T-helper 1 cell treated with Interleukin-12 subunit alpha and Interleukin-12 subunit beta and Interleukin-4 antibody, amounts not matched to agents 30 μg/mL and 1 μg/mL, for 36 hours (primary cell): Measurements from ENCODE around the gene AEBP1.
A peak's percentile ranks its signal among the peaks of the same experiment; 100 is the strongest.

Experiments
- H3K27ac Mint-ChIP-seq: one replicate; pipeline ENCODE4 v1.8.0; 2021; ENCODE audit warnings: mild to moderate bottlenecking, mixed read lengths
- H3K27me3 Mint-ChIP-seq: one replicate; pipeline ENCODE4 v1.8.0; 2021; ENCODE audit warnings: low read depth, mixed read lengths
- H3K36me3 Mint-ChIP-seq: one replicate; pipeline ENCODE4 v1.8.0; 2021; ENCODE audit warnings: low read depth, mixed read lengths
- H3K4me1 Mint-ChIP-seq: one replicate; pipeline ENCODE4 v1.8.0; 2021; ENCODE audit warnings: low read depth, mixed read lengths
- H3K4me3 Mint-ChIP-seq: one replicate; pipeline ENCODE4 v1.8.0; 2021; ENCODE audit warnings: mild to moderate bottlenecking, moderate library complexity, mixed read lengths
- H3K9me3 Mint-ChIP-seq: one replicate; pipeline ENCODE4 v1.8.0; 2021; ENCODE audit warnings: mixed read lengths

Gene AEBP1

DNA sequence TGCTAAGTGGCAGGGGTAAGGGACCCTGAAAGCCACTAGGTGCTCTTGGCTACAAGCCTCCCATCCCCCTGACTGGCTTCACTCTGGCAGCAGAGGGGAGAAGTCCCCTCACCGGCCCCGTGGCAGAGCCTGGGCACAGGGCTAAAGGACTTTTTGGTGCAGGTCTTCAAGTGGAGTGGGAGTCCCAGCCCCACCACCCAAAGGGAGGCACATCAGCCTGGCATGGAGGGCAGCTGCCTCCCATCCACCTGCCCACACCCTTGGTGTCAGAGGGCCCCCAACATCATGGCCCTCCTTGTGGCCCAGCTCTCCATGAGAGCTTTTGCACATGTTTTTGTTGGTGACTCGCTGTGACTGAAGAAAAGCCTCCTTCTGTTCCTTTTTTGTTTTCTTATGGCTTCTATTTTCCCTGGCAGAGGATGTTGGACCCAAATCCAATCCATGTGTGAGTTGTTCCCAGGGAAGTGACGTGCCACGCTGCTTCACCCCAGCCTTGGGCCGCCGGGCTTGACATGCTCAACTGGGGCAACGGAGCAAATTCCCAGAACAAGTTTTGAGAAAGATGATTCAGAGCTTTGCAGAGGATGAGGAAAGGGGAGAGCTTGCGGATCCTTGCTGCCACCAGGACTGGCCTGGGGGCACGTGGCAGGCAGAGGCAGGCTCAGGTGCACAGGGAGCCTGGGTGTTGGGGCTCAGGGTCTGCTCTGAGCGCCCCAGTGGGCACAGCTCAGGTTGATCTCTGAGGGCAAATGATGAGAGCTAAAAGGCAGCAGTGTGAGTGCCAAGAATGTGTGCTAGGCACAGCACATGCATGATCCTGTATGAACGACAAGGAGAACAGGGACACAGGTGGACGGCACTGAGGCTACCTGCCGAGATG, 1.9 kb upstream of the AEBP1 start:
- no peaks in the 10 kb centered on the region for H3K36me3 Mint-ChIP-seq
- H3K9me3 Mint-ChIP-seq, result no peaks in the 10 kb centered on the region
- H3K4me1 Mint-ChIP-seq, result peaks cover 14% of the 10 kb centered on the region
- H3K4me3 Mint-ChIP-seq, result no peak overlapping the region
- H3K27ac Mint-ChIP-seq, result no peak overlapping the region
- peaks cover 19% of the 10 kb centered on the region for H3K27me3 Mint-ChIP-seq

DNA sequence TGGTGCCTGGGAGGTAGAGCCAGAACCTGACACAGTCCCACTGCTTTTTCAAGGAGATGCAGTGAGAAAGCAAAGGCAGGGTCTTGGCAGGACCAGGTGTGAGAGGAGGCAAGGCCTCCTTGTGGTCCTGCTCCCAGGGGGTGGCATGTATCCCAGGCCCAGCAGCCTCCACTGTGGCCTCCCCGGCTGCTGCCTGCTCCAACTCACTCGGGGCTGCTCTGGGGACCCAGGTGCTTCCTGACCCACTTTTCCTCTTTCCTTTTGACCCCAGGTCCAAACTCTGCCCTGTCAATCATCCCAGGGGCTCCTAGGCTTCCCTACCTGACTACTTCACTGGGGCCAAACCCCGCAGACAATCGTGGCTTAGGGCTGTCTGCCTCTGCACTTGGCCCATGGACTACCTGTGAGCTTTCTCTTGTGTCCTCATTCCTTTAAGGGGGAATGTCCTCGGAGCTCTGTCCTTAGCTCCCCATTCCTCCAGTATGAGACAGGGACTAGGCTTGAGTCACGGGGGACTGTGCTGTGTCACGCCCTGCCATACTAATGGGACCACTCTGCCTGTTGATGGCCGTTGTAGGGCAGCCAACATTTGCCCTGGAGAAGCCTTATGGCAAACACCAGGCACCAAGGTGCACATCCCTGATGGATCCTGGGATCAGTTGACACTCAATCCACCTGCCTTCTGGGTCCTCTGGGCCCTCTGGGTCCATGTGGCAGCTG, 1.1 kb upstream of the AEBP1 start:
- peak overlapping the region; percentile 49 for H3K4me3 Mint-ChIP-seq
- H3K4me1 Mint-ChIP-seq, result peaks cover 7% of the 10 kb centered on the region
- H3K9me3 Mint-ChIP-seq, result no peaks in the 10 kb centered on the region
- no peak overlapping the region for H3K27ac Mint-ChIP-seq
- H3K27me3 Mint-ChIP-seq, result peaks cover 19% of the 10 kb centered on the region
- H3K36me3 Mint-ChIP-seq, result no peaks in the 10 kb centered on the region

DNA sequence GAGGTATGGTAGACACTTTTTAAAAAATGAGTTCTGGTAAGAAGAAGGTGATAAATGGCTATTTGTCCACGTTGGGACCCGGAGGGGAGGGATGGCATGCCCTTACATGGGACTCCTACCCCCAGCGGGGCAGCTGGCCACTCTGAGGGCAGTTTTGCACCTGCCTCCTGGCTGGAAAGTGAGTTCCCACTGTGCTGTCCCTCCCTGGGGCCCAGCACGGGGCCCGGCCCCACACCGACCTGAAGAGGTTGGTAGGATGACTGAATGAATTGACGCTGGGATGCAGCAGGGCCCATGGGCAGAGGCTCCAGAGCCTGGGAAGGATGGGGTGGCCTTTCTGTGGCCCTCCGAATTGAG, 601 bp upstream of the AEBP1 start:
- H3K27me3 Mint-ChIP-seq, result peaks cover 19% of the 10 kb centered on the region
- H3K4me3 Mint-ChIP-seq, result peak overlapping the region; percentile 49
- no peaks in the 10 kb centered on the region for H3K9me3 Mint-ChIP-seq
- H3K27ac Mint-ChIP-seq, result no peak overlapping the region
- H3K4me1 Mint-ChIP-seq, result peaks cover 4% of the 10 kb centered on the region
- H3K36me3 Mint-ChIP-seq, result no peaks in the 10 kb centered on the region

DNA sequence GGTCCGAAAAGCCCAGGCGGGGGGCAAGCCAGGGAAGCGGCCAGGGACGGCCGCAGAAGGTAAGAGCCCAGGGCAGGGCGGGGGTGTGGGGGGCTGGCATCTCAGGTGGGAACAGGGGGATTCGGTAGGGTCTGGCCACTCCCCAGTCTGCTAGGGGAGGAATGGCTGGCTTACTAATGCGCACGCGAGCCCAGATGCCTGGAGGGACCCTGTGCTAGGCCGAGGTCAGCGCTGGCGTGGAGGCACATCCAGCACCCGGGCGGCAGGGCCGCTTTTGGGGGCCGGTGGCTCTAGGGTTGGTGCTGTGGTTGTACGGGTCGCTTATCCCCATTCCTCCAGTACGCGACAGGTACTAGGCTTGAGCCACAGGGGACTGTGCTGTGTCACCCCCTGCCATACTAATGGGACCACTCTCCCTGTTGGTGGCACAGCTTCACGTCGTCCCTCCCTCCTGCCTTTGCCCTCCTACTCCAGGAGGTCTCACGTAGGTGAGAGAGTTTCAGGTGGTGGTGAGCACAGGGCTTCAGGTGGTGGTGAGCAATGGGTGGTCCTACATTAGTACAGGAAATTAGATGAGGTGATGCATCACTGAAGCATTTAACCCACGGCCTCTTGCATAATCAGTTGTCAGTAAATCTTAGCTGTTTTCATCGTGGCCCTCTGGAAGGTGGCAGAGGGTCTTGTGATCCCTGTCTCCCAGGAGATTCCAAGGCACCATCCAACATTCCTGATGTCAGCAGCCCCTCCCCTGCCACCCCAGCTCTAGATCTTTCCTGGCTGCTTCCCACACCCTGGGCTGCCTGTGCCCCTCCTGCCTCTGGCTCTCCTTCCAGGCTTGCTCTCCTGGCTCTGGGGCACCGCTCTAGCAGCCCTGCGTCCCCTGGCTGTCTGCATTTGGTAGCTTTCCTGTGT, 971 bp downstream of the AEBP1 start:
- H3K27me3 Mint-ChIP-seq, result peaks cover 19% of the 10 kb centered on the region
- H3K27ac Mint-ChIP-seq, result no peak overlapping the region
- peaks cover 4% of the 10 kb centered on the region for H3K4me1 Mint-ChIP-seq
- no peaks in the 10 kb centered on the region for H3K9me3 Mint-ChIP-seq
- H3K4me3 Mint-ChIP-seq, result peak overlapping the region; percentile 49
- H3K36me3 Mint-ChIP-seq, result no peaks in the 10 kb centered on the region

DNA sequence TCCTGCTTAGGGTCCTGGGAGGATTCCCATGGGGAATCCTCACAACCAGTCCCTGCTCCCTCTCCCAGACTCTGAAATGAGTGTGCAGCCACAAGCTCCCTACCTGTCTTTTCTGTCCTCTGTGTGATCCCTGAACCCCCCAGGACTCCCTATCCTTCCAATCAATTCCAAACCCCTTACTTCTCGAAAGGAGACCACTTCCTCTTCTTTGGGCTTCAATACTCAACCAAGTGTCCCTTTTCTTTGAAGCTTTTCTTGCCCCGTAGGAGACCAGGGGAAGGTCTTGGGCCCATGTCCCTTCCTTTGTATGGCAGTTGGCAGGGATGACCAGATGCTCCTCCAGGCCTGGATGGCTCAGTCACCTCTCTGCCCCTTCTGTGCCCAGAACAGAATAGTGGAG, 1.7 kb downstream of the AEBP1 start:
- Mint-ChIP-seq H3K36me3 (no peaks in the 10 kb centered on the region), H3K9me3 (no peaks in the 10 kb centered on the region), H3K4me1 (peaks cover 4% of the 10 kb centered on the region), H3K27me3 (peaks cover 19% of the 10 kb centered on the region), H3K4me3 (peak overlapping the region; percentile 27), H3K27ac (no peak overlapping the region)

DNA sequence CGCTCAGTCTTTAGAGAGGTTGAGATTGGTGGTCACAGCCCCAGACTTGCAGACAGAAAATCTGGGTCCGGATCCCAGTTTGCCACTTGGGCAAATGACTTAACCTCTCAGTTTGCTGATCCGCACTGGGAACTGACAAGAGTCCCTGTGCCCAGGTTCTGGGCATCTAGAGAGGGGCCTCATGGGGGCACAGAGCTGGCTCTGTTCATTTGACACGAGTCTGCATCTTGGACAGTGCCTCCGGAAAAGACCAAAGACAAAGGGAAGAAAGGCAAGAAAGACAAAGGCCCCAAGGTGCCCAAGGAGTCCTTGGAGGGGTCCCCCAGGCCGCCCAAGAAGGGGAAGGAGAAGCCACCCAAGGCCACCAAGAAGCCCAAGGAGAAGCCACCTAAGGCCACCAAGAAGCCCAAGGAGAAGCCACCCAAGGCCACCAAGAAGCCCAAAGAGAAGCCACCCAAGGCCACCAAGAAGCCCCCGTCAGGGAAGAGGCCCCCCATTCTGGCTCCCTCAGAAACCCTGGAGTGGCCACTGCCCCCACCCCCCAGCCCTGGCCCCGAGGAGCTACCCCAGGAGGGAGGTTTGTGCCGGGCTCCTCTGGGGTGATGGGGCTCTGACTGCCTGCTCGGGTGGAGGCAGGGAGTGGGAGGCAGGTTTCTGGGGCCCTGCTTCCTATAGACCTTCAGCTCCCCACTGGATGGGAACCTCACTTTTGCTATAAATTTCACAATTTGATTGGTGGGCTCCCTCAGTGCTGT, 2.3 kb downstream of the AEBP1 start:
- H3K4me3 Mint-ChIP-seq, result no peak overlapping the region
- H3K9me3 Mint-ChIP-seq, result no peaks in the 10 kb centered on the region
- no peak overlapping the region for H3K27ac Mint-ChIP-seq
- peaks cover 4% of the 10 kb centered on the region for H3K4me1 Mint-ChIP-seq
- H3K27me3 Mint-ChIP-seq, result peaks cover 19% of the 10 kb centered on the region
- H3K36me3 Mint-ChIP-seq, result no peaks in the 10 kb centered on the region

DNA sequence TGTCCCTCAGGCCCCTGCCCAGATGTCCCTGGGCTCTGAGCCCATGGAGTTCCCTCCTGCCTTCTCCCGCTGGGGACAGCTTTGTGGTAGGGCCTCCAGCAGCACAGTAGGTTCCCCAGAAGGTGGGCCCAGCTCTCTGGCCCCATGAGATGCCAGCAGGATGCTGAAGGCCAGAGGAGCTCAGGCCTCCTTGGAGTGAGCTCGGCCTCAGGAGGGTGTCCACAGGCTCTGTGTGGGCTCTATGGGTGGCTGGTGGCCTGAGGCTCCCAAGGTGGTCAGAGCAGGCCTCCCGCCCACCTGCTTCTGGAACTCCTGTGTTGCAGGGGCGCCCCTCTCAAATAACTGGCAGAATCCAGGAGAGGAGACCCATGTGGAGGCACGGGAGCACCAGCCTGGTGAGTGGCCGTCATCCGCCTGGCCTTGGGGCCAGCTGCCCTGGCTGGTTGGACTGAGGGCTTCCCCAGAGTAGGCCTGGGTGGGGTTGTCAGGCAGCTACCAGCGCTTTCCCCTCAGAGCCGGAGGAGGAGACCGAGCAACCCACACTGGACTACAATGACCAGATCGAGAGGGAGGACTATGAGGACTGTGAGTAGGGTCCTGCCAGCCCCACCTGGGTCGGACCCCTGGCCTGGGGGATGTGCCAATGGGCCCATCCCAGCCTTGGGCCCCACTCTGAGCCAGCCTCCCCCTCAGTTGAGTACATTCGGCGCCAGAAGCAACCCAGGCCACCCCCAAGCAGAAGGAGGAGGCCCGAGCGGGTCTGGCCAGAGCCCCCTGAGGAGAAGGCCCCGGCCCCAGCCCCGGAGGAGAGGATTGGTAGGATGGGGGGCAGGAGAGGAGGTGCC, 3.2 kb downstream of the AEBP1 start:
- H3K27ac Mint-ChIP-seq, result no peak overlapping the region

DNA sequence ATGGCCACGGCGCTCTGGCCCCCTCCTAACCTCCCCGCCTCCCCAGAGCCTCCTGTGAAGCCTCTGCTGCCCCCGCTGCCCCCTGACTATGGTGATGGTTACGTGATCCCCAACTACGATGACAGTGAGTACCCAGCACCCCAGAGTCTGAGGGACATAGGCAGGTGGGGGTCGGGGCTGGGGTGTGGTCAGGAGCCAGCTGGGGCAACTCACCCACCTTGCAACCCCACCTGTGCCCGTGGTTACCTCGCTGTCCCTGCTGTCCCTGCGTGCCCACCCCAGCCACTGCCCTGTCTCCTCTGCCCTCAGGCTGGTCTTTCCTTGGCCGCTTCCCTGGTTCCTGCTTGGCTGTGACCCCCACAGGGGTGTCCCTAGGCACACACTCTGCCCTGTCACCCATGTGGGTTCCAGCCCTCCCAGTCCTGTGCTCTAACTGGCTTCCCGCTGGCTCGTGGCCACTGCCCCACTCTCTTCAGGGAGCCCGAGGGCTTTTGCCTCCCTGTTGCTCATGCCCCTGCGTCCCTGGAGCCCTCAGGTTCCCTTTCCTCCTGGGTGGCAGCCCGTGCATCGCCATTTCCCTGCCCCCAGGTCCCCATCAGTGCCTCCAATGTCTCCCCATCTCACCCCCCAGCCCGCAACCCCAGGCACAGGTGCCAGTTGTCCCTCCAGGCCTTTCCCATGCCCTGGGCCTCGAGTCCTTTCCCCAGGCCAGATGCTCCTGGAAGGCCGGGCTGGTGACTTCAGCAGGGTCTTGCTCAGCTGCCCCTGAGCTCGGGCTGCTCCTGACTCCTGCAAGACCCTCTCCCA, 4.0 kb downstream of the AEBP1 start:
- no peaks in the 10 kb centered on the region for H3K36me3 Mint-ChIP-seq

More for the DNA sequence above, 3.2 kb downstream of the AEBP1 start:
- Mint-ChIP-seq H3K4me1 (peaks cover 4% of the 10 kb centered on the region), H3K9me3 (no peaks in the 10 kb centered on the region), H3K27me3 (peaks cover 19% of the 10 kb centered on the region), H3K4me3 (no peak overlapping the region), H3K36me3 (no peaks in the 10 kb centered on the region)

DNA sequence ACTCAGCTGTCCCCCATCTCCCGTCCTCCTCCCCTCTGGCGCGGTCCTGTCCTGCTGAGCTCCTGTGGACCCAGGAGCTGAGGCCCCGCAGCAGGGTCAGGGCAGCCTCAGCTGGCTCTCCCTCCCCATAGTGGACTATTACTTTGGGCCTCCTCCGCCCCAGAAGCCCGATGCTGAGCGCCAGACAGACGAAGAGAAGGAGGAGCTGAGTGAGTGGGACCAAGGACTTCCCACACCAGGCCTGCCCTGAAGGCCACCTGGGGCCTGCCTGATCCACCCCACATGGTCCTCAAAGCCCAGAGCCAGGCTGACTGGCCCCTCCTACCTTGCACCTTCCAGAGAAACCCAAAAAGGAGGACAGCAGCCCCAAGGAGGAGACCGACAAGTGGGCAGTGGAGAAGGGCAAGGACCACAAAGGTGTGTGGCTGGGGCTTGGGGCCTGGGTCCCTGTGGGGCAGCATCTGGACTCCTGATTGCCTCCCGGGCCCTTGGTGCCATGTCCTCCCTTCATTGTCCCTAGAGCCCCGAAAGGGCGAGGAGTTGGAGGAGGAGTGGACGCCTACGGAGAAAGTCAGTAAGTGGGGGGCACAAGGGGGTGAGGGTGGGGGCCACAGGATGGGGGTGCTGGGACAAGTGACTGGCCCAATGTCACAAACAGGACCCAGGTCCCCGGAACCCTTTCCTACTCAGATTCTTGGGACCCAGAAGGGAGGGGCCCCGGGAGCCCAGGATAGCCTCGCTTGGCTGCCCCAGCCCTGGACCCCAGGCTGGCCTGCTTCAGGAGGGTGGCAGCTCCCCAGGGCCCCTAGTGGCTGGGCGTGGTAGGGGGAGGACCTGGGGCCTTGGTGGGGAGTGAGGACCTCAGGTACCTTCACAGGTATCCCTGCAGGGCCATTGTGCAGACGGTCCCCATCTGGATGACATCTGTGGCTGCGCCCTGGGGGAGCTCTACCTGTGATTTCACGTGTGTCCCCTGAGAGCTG, 4.9 kb downstream of the AEBP1 start:
- H3K4me1 Mint-ChIP-seq, result peaks cover 2% of the 10 kb centered on the region
- no peak overlapping the region for H3K4me3 Mint-ChIP-seq
- peaks cover 1% of the 10 kb centered on the region for H3K36me3 Mint-ChIP-seq
- H3K27me3 Mint-ChIP-seq, result peaks cover 12% of the 10 kb centered on the region
- no peak overlapping the region for H3K27ac Mint-ChIP-seq
- no peaks in the 10 kb centered on the region for H3K9me3 Mint-ChIP-seq

More for the DNA sequence above, 4.0 kb downstream of the AEBP1 start:
- peaks cover 4% of the 10 kb centered on the region for H3K4me1 Mint-ChIP-seq
- H3K27me3 Mint-ChIP-seq, result peaks cover 16% of the 10 kb centered on the region
- H3K27ac Mint-ChIP-seq, result no peak overlapping the region
- no peaks in the 10 kb centered on the region for H3K9me3 Mint-ChIP-seq
- H3K4me3 Mint-ChIP-seq, result no peak overlapping the region

DNA sequence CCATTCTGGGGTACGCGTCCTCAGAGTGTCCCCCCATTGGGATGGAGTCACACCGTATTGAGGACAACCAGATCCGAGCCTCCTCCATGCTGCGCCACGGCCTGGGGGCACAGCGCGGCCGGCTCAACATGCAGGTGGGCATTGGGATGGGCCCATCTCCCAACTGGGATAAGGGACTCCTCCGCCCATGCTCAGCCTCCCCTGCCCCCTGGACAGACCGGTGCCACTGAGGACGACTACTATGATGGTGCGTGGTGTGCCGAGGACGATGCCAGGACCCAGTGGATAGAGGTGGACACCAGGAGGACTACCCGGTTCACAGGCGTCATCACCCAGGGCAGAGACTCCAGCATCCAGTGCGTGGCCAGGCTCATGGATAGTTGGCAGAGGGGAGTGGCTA, 5.8 kb downstream of the AEBP1 start:
- Mint-ChIP-seq H3K27me3 (peaks cover 10% of the 10 kb centered on the region), H3K4me3 (no peak overlapping the region), H3K9me3 (no peaks in the 10 kb centered on the region), H3K36me3 (peaks cover 1% of the 10 kb centered on the region), H3K4me1 (peaks cover 2% of the 10 kb centered on the region), H3K27ac (no peak overlapping the region)

DNA sequence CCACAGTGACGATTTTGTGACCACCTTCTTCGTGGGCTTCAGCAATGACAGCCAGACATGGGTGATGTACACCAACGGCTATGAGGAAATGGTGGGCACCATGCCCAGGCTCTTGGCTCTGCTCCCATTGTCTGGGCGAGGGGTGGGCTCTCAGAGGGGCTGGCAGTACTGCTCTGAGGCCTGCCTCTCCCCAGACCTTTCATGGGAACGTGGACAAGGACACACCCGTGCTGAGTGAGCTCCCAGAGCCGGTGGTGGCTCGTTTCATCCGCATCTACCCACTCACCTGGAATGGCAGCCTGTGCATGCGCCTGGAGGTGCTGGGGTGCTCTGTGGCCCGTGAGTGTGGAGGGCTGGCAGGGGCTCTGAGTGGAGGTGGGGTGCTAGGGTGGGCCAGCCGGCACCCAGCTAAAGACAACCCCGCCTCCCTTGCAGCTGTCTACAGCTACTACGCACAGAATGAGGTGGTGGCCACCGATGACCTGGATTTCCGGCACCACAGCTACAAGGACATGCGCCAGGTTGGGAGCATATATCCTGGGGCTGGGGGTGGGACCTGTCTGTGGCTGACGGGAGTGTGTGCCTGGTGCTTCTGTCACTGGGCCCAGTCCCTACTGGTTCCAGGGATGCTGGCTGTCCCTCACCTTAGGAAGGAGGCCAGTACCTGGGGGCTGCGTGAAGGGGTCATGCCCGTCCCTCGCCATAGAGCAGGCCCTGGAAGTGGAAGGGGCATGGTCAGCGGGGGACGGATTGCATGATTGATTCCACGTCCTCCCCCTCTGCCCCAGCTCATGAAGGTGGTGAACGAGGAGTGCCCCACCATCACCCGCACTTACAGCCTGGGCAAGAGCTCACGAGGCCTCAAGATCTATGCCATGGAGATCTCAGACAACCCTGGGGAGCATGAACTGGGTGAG, 6.8 kb downstream of the AEBP1 start:
- peaks cover 1% of the 10 kb centered on the region for H3K36me3 Mint-ChIP-seq
- no peak overlapping the region for H3K27ac Mint-ChIP-seq
- no peak overlapping the region for H3K4me3 Mint-ChIP-seq
- H3K27me3 Mint-ChIP-seq, result peaks cover under 1% of the 10 kb centered on the region
- no peaks in the 10 kb centered on the region for H3K4me1 Mint-ChIP-seq
- H3K9me3 Mint-ChIP-seq, result no peaks in the 10 kb centered on the region
